ENCODE data around the gene CSNK1G2. TPM values are rescaled to one million over a fixed set of nuclear protein-coding genes. Genes with fewer than 3 reads are reported as not detected.

CSNK1G2 gene
- total RNA-seq, 4 donors from 2014 or later, result 34.1 to 52.6 (median 48.5) TPM

DNA sequence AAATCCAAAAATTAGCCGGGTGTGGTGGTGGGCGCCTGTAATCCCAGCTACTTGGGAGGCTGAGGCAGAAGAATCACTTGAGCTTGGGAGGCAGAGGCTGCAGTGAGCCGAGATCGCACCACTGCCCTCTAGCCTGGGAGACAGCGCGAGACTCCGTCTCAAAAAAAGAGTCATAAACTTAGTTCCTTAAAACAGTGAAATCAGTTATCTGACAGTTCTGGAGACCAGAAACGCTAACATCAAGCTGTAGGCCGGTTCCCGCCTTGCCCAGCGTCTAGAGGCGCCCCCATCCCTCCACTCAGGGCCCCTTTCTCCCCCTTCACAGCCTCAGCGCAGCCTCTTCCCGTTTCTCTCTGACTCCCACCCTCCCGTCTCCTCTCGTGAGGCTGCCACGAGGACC lies 23.8 kb upstream of the CSNK1G2 start:
- Histone ChIP-seq H3K27me3 (no peaks in the 10 kb centered on the region), H3K9me3 (no peaks in the 10 kb centered on the region), H3K4me3 (no peak overlapping the region), H3K4me1 (peaks cover 0 to 7% (median 0%) of the 10 kb centered on the region in 4 donors), H3K36me3 (peaks cover 47 to 92% (median 77%) of the 10 kb centered on the region in 4 donors), H3K27ac (replicated peaks in 1 of 4) (no peak overlapping the region)
- 79% methylated on average over 17 of the region's 17 CpGs for WGBS
- intact Hi-C loops (cut with DNase I), result no loop called here
- DNase-seq (ENCODE audit: extremely low spot score), result no peak
- no peak for TF ChIP-seq POLR2AphosphoS5 (IDR thresholded peaks at IDR 0.05)
- no peak for TF ChIP-seq POLR2A (IDR thresholded peaks at IDR 0.05; ENCODE audit: low read depth)
- TF ChIP-seq, protein P1, sequence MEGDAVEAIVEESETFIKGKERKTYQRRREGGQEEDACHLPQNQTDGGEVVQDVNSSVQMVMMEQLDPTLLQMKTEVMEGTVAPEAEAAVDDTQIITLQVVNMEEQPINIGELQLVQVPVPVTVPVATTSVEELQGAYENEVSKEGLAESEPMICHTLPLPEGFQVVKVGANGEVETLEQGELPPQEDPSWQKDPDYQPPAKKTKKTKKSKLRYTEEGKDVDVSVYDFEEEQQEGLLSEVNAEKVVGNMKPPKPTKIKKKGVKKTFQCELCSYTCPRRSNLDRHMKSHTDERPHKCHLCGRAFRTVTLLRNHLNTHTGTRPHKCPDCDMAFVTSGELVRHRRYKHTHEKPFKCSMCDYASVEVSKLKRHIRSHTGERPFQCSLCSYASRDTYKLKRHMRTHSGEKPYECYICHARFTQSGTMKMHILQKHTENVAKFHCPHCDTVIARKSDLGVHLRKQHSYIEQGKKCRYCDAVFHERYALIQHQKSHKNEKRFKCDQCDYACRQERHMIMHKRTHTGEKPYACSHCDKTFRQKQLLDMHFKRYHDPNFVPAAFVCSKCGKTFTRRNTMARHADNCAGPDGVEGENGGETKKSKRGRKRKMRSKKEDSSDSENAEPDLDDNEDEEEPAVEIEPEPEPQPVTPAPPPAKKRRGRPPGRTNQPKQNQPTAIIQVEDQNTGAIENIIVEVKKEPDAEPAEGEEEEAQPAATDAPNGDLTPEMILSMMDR (IDR thresholded peaks at IDR 0.05), result no peak
- no peak for TF ChIP-seq EP300 (IDR thresholded peaks at IDR 0.05)

- H3K4me1 ChIP-seq, result peaks cover 0 to 7% (median 0%) of the 10 kb centered on the region in 4 donors
- 94% methylated on average over 19 of the region's 25 CpGs for WGBS
- no peak overlapping the region for H3K4me3 ChIP-seq
- H3K9me3 ChIP-seq, result no peaks in the 10 kb centered on the region
- H3K27ac ChIP-seq (replicated peaks in 1 of 4), result no peak overlapping the region
- no peak for TF ChIP-seq POLR2AphosphoS5 (IDR thresholded peaks at IDR 0.05)
- TF ChIP-seq, protein P1 (IDR thresholded peaks at IDR 0.05), result no peak
- no peak for TF ChIP-seq EP300 (IDR thresholded peaks at IDR 0.05)
- TF ChIP-seq POLR2A (IDR thresholded peaks at IDR 0.05; ENCODE audit: low read depth), result no peak
- intact Hi-C loops (cut with DNase I), result no loop called here
- no peaks in the 10 kb centered on the region for H3K27me3 ChIP-seq
- no peak for DNase-seq (ENCODE audit: extremely low spot score)
- H3K36me3 ChIP-seq, result peaks cover 44 to 92% (median 76%) of the 10 kb centered on the region in 4 donors
These were observed 23.0 kb upstream of the CSNK1G2 start for GRCh38 chr19:1917926-1918325.

GRCh38 chr19:1918975-1919374 lies 22.0 kb upstream of the CSNK1G2 start:
- no peaks in the 10 kb centered on the region for H3K27me3 ChIP-seq
- peaks cover 0 to 2% (median 0%) of the 10 kb centered on the region in 4 donors for H3K4me1 ChIP-seq
- no peak overlapping the region for H3K27ac ChIP-seq (replicated peaks in 1 of 4)
- 94% methylated on average over 25 of the region's 28 CpGs for WGBS
- H3K9me3 ChIP-seq, result no peaks in the 10 kb centered on the region
- H3K36me3 ChIP-seq, result peaks cover 46 to 92% (median 73%) of the 10 kb centered on the region in 4 donors
- TF ChIP-seq POLR2A (IDR thresholded peaks at IDR 0.05; ENCODE audit: low read depth) (no peak), POLR2AphosphoS5 (IDR thresholded peaks at IDR 0.05) (no peak), EP300 (IDR thresholded peaks at IDR 0.05) (no peak)
- TF ChIP-seq, protein P1 (IDR thresholded peaks at IDR 0.05), result no peak
- H3K4me3 ChIP-seq, result no peak overlapping the region
- no peak for DNase-seq (ENCODE audit: extremely low spot score)
- intact Hi-C loops (cut with DNase I), result no loop called here

- no peak overlapping the region for H3K27ac ChIP-seq (replicated peaks in 1 of 4)
- no peaks in the 10 kb centered on the region for H3K27me3 ChIP-seq
- no peak overlapping the region for H3K4me3 ChIP-seq
- TF ChIP-seq, protein P1 (IDR thresholded peaks at IDR 0.05), result no peak
- TF ChIP-seq POLR2AphosphoS5 (IDR thresholded peaks at IDR 0.05) (no peak), POLR2A (IDR thresholded peaks at IDR 0.05; ENCODE audit: low read depth) (no peak), EP300 (IDR thresholded peaks at IDR 0.05) (no peak)
- intact Hi-C loops (cut with DNase I), result no loop called here
- 80% methylated on average over 1 of the region's 19 CpGs for WGBS
- no peak for DNase-seq (ENCODE audit: extremely low spot score)
- H3K36me3 ChIP-seq, result peaks cover 52 to 92% (median 75%) of the 10 kb centered on the region in 4 donors
- no peaks in the 10 kb centered on the region for H3K9me3 ChIP-seq
- H3K4me1 ChIP-seq, result no peaks in the 10 kb centered on the region
These were observed 20.3 kb upstream of the CSNK1G2 start for GRCh38 chr19:1920644-1921043.

GRCh38 chr19:1921326-1921725 lies 19.6 kb upstream of the CSNK1G2 start:
- no peaks in the 10 kb centered on the region for H3K9me3 ChIP-seq
- TF ChIP-seq POLR2AphosphoS5 (IDR thresholded peaks at IDR 0.05) (no peak), EP300 (IDR thresholded peaks at IDR 0.05) (no peak), POLR2A (IDR thresholded peaks at IDR 0.05; ENCODE audit: low read depth) (no peak)
- TF ChIP-seq, protein P1 (IDR thresholded peaks at IDR 0.05), result no peak

More at GRCh38 chr19:1921326-1921725, 19.6 kb upstream of the CSNK1G2 start:
- intact Hi-C loops (cut with DNase I), result no loop called here
- WGBS, result 97% methylated on average over 14 of the region's 19 CpGs
- DNase-seq (ENCODE audit: extremely low spot score), result no peak
- Histone ChIP-seq H3K4me3 (no peak overlapping the region), H3K27me3 (no peaks in the 10 kb centered on the region), H3K27ac (replicated peaks in 1 of 4) (no peak overlapping the region), H3K36me3 (peaks cover 52 to 94% (median 76%) of the 10 kb centered on the region in 4 donors), H3K4me1 (no peaks in the 10 kb centered on the region)

Measured in esophagus muscularis mucosa (tissue), 4 donors.